H1 (cell line): ENCODE results near the gene STX2. TPM values are rescaled to one million over a fixed set of nuclear protein-coding genes. Genes with fewer than 3 reads are reported as not detected.
"Not testable (repeated sequence)": the region's sequence is repeated elsewhere in the genome, so short reads cannot be mapped to it uniquely, and the experiment has no call there.

Experiments used
- CTCF ChIA-PET: fragments of 300-600 bp; sonication (Branson Sonifier 250); formaldehyde crosslinking; loops from one replicate; lab custom pipeline; 2021; ENCODE audit not compliant: partially characterized antibody; lab: Charles Lee
- POLR2A ChIA-PET: fragments of 300-600 bp; sonication (Branson Sonifier 250); formaldehyde crosslinking; loops from one replicate; lab custom pipeline; 2021; ENCODE audit warnings: inconsistent platforms; ENCODE audit not compliant: partially characterized antibody; lab: Charles Lee
- DNase-seq, 2 experiments: peaks; one replicate each; pipeline versions ENCODE4 v3.0.0 to v3.0.0-alpha.2; 2010 to 2022; ENCODE audit warnings: low spot score in 2 of 2, low read depth in 1 of 2, mixed read lengths in 1 of 2
- FAIRE-seq: peaks from 2 replicates; lab custom pipeline; 2011; peaks lifted over from hg19 to GRCh38; lab: Jason Lieb, UNC
- H2AFZ ChIP-seq: 2 replicates; pipeline ENCODE4 v1.8.1; 2012; ENCODE audit warnings: low read length, inconsistent platforms
- H2AK5ac ChIP-seq: 2 replicates; pipeline ENCODE4 v1.6.1; 2013; ENCODE audit warnings: low read depth, low read length
- H2BK120ac ChIP-seq: replicated peaks from 2 replicates; pipeline ENCODE3; 2013; ENCODE audit warnings: low read depth, low read length, inconsistent platforms
- H2BK12ac ChIP-seq: 2 replicates; pipeline ENCODE4 v1.6.1; 2013; ENCODE audit warnings: low read depth, low read length
- H2BK15ac ChIP-seq: 2 replicates; pipeline ENCODE4 v1.6.1; 2013; ENCODE audit warnings: low read length
- H2BK20ac ChIP-seq: 2 replicates; pipeline ENCODE4 v1.6.1; 2013; ENCODE audit warnings: low read length
- H2BK5ac ChIP-seq: 2 replicates; pipeline ENCODE4 v1.6.1; 2013; ENCODE audit warnings: low read depth, low read length
- H3K14ac ChIP-seq: 2 replicates; pipeline ENCODE4 v1.6.1; 2013; ENCODE audit warnings: inconsistent platforms; ENCODE audit not compliant: insufficient read length
- H3K18ac ChIP-seq: 2 replicates; pipeline ENCODE4 v1.6.1; 2013; ENCODE audit warnings: low read length; ENCODE audit errors: extremely low read depth
- H3K23ac ChIP-seq: 2 replicates; pipeline ENCODE4 v1.6.1; 2013; ENCODE audit warnings: inconsistent platforms; ENCODE audit not compliant: insufficient read length
- H3K23me2 ChIP-seq: 2 replicates; pipeline ENCODE4 v1.6.1; 2013; ENCODE audit warnings: low read depth, low read length
- H3K27ac ChIP-seq: 2 replicates; pipeline ENCODE4 v1.6.1; 2011; ENCODE audit warnings: low read depth, low read length, inconsistent platforms
- H3K27me3 ChIP-seq, 4 experiments: replicated peaks in 1 of 4; 1 replicate in 1 of 4; 2 replicates in 3 of 4; pipeline versions ENCODE4 v1.6.1 to v1.8.1; 2011 to 2013; ENCODE audit warnings: low read length in 3 of 4, mild to moderate bottlenecking in 3 of 4, inconsistent platforms in 2 of 4, mixed read lengths in 2 of 4, moderate library complexity in 1 of 4; ENCODE audit not compliant: control insufficient read depth in 3 of 4, insufficient read depth in 3 of 4; ENCODE audit errors: extremely low read depth in 1 of 4
- H3K36me3 ChIP-seq, 4 experiments: 2 replicates each; pipeline versions ENCODE4 v1.6.1 to v1.8.1; 2011 to 2013; ENCODE audit warnings: mild to moderate bottlenecking in 4 of 4, low read length in 3 of 4, moderate library complexity in 2 of 4, control low read depth in 1 of 4, inconsistent platforms in 1 of 4; ENCODE audit not compliant: insufficient read depth in 4 of 4, control insufficient read depth in 2 of 4
- H3K4ac ChIP-seq: replicated peaks from 2 replicates; pipeline ENCODE3; 2013; ENCODE audit warnings: low read length, low read depth, mixed read lengths, inconsistent platforms; ENCODE audit not compliant: insufficient read length
- H3K4me1 ChIP-seq, 4 experiments: replicated peaks in 1 of 4; 1 replicate in 1 of 4; 2 replicates in 3 of 4; pipeline versions ENCODE4 v1.6.1 to v1.8.1; 2011 to 2013; ENCODE audit warnings: low read length in 3 of 4, inconsistent platforms in 2 of 4, mixed read lengths in 1 of 4; ENCODE audit not compliant: insufficient read depth in 4 of 4, control insufficient read depth in 3 of 4
- H3K4me2 ChIP-seq, 2 experiments: 2 replicates each; pipeline versions ENCODE4 v1.6.1 to v1.8.1; 2011 to 2013; ENCODE audit warnings: low read depth in 2 of 2, low read length in 2 of 2, control low read depth in 1 of 2, inconsistent platforms in 1 of 2, mild to moderate bottlenecking in 1 of 2; ENCODE audit not compliant: insufficient read depth in 1 of 2
- H3K4me3 ChIP-seq, 4 experiments: fragments of 200-600, 300-600 bp in 1 of 4; sonication (generic), shearing (Covaris generic), sonication (Bioruptor Twin) in 1 of 4; 2 replicates each; pipeline versions ENCODE4 v1.5.1 to v1.8.1; 2011 to 2016; ENCODE audit warnings: low read length in 4 of 4, low read depth in 3 of 4, control low read depth in 2 of 4, inconsistent platforms in 2 of 4, mild to moderate bottlenecking in 2 of 4, mixed read lengths in 1 of 4, moderate library complexity in 1 of 4; ENCODE audit not compliant: insufficient read depth in 2 of 4; ENCODE audit errors: extremely low read depth in 1 of 4
- H3K56ac ChIP-seq: replicated peaks from 2 replicates; pipeline ENCODE3; 2013; ENCODE audit warnings: low read depth, mild to moderate bottlenecking, mixed read lengths, low read length, inconsistent platforms; ENCODE audit not compliant: insufficient read length
- H3K79me1 ChIP-seq: 2 replicates; pipeline ENCODE4 v1.6.1; 2013; ENCODE audit warnings: low read depth, low read length, control low read depth
- H3K79me2 ChIP-seq, 2 experiments: 2 replicates each; pipeline versions ENCODE4 v1.6.1 to v1.8.1; 2012 to 2013; ENCODE audit warnings: low read length in 2 of 2, mild to moderate bottlenecking in 2 of 2, inconsistent platforms in 1 of 2; ENCODE audit not compliant: insufficient read depth in 2 of 2, control insufficient read depth in 1 of 2
- H3K9ac ChIP-seq, 4 experiments: replicated peaks in 1 of 4; 1 replicate in 1 of 4; 2 replicates in 3 of 4; pipeline versions ENCODE4 v1.6.1 to v1.8.1; 2011 to 2013; ENCODE audit warnings: low read depth in 3 of 4, low read length in 3 of 4, control low read depth in 2 of 4, mild to moderate bottlenecking in 2 of 4, moderate library complexity in 2 of 4, inconsistent platforms in 1 of 4; ENCODE audit errors: extremely low read depth in 1 of 4
- H3K9me3 ChIP-seq, 2 experiments: 2 replicates each; pipeline versions ENCODE4 v1.6.1 to v1.8.1; 2012 to 2013; ENCODE audit warnings: mild to moderate bottlenecking in 2 of 2, moderate library complexity in 2 of 2, control low read depth in 1 of 2, inconsistent platforms in 1 of 2, low read depth in 1 of 2, low read length in 1 of 2, mixed read lengths in 1 of 2; ENCODE audit not compliant: insufficient read depth in 2 of 2
- H4K20me1 ChIP-seq, 2 experiments: replicated peaks in 1 of 2; 2 replicates each; pipeline versions ENCODE3 to v1.8.1; 2011 to 2013; ENCODE audit warnings: inconsistent platforms in 2 of 2, low read length in 2 of 2, mild to moderate bottlenecking in 1 of 2; ENCODE audit not compliant: insufficient read depth in 2 of 2, control insufficient read depth in 1 of 2
- H4K5ac ChIP-seq: 2 replicates; pipeline ENCODE4 v1.6.1; 2013; ENCODE audit warnings: low read length, low read depth, mixed read lengths, inconsistent platforms; ENCODE audit not compliant: insufficient read length
- H4K8ac ChIP-seq: 2 replicates; pipeline ENCODE4 v1.8.0; 2013; ENCODE audit warnings: mild to moderate bottlenecking, moderate library complexity, low read length, inconsistent platforms; ENCODE audit not compliant: insufficient read depth; ENCODE audit errors: extremely low read depth
- H4K91ac ChIP-seq: replicated peaks from 2 replicates; pipeline ENCODE3; 2013; ENCODE audit warnings: low read length, mixed read lengths, inconsistent platforms; ENCODE audit not compliant: insufficient read length
- WGBS, 2 experiments: shearing (Covaris generic) in 1 of 2; methylation state at CpG; one replicate each; pipeline versions ENCODE4 v1.1.6 to v1.1.7; 2013 to 2015; ENCODE audit warnings: low lambda C conversion rate in 2 of 2, mixed read lengths in 2 of 2, inconsistent platforms in 1 of 2, low coverage in 1 of 2, missing lambda C conversion rate in 1 of 2; ENCODE audit not compliant: insufficient replicate concordance in 2 of 2, insufficient coverage in 1 of 2, insufficient read length in 1 of 2; ENCODE audit errors: extremely low coverage in 1 of 2, missing lambda C conversion rate in 1 of 2; 5-methylcytosine and 5-hydroxymethylcytosine counted together
- polyA plus RNA-seq, 7 experiments: library from polyadenylated mRNA; depleted of rRNA in 3 of 7; stranded (reverse) in 5 of 7; unstranded in 2 of 7; fragments of >200 nt in 5 of 7; fragments of 200-250 nt in 2 of 7; gene quantifications; 1 replicate in 5 of 7; 2 replicates in 1 of 7; 4 replicates in 1 of 7; pipeline versions ENCODE4 v1.2.1 to v1.2.3, GENCODE V29; 2011 to 2013; ENCODE audit warnings: missing spikeins in 2 of 7, mixed read lengths in 2 of 7
- total RNA-seq: library from RNA; stranded (reverse); fragmentation: NEBNext Ultra II Directional; extraction: Animal tissue kit (Norgen Biotek cat#: 25700); gene quantifications from 2 replicates; pipeline ENCODE4 v1.2.1, GENCODE V29; 2021

The STX2 gene
- total and polyA plus RNA-seq, 2 of the 8 experiments (the other 6 are each of a cell fraction or from before 2014, with no cell fraction given) = 20.0 to 26.3 TPM

DNA sequence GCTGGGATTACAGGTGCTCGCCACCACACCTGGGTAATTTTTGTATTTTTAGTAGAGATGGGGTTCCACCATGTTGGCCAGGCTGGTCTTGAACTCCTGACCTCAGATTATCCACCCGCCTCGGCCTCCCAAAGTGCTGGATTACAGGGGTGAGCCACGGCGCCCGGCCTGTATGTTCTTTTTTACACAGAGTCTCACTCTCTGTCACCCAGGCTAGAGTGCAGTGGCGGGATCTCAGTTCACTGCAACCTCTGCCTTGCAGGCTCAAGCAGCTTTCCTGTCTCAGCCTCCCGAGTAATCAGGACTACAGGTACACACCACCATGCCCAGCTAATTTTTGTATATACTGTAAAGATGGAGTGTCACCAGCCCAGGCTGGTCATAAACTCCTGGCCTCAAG lies 23.7 kb upstream of the STX2 start:
- not testable (repeated sequence) for H3K9me3 ChIP-seq, H4K20me1 ChIP-seq, H3K18ac ChIP-seq, H3K27ac ChIP-seq, H3K14ac ChIP-seq, H4K91ac ChIP-seq, H3K4me1 ChIP-seq, H3K4me2 ChIP-seq, H3K27me3 ChIP-seq, H3K23me2 ChIP-seq, H2AK5ac ChIP-seq, H3K36me3 ChIP-seq, H3K9ac ChIP-seq, H3K79me1 ChIP-seq, DNase-seq, H2AFZ ChIP-seq, H3K23ac ChIP-seq, H2BK20ac ChIP-seq, H4K8ac ChIP-seq, H3K56ac ChIP-seq, H2BK5ac ChIP-seq, FAIRE-seq, H3K4me3 ChIP-seq, H3K4ac ChIP-seq, H2BK15ac ChIP-seq, H2BK120ac ChIP-seq, H2BK12ac ChIP-seq, H4K5ac ChIP-seq, H3K79me2 ChIP-seq
- CTCF ChIA-PET = interaction anchor here (1.0 to 1.4 kb wide), 5 partner anchors 8 to 100 kb away, joined by 3 to 5 read pairs (median 3); partner anchors contain the start of gene STX2
- 93% methylated on average over 8 of the region's 8 CpGs; no CpG with 5 or more reads in 1 of the 2 experiments for WGBS, 2 experiments
- POLR2A ChIA-PET = interaction anchor here (1.2 to 2.9 kb wide), 4 partner anchors 8 to 14 kb away, joined by 3 to 16 read pairs (median 10); no protein-coding TSS in a partner anchor
